Gastroesophageal sphincter (tissue), 3 donors: ENCODE measurements around the gene TSPAN11.

Experiments
- CTCF ChIP-seq, 4 experiments: fragments of 200-600 bp in 2 of 4; fragments of 450-650 bp in 2 of 4; sonication (generic) in 1 of 4; IDR thresholded peaks; one replicate each; pipeline ENCODE4 v1.5.1; 2017 to 2019; ENCODE audit warnings: antibody characterized with exemption in 4 of 4, mild to moderate bottlenecking in 2 of 4, moderate library complexity in 2 of 4
- POLR2A ChIP-seq, 2 donors: fragments of 450-650 bp; IDR thresholded peaks; one replicate each; pipeline ENCODE4 v1.6.1; 2017; ENCODE audit warnings: antibody characterized with exemption in 2 of 2, mild to moderate bottlenecking in 2 of 2, moderate library complexity in 1 of 2
- POLR2AphosphoS5 ChIP-seq: sonication (generic); formaldehyde crosslinking; IDR thresholded peaks from one replicate; pipeline ENCODE4 v1.6.1; 2017; ENCODE audit warnings: antibody characterized with exemption

DNA sequence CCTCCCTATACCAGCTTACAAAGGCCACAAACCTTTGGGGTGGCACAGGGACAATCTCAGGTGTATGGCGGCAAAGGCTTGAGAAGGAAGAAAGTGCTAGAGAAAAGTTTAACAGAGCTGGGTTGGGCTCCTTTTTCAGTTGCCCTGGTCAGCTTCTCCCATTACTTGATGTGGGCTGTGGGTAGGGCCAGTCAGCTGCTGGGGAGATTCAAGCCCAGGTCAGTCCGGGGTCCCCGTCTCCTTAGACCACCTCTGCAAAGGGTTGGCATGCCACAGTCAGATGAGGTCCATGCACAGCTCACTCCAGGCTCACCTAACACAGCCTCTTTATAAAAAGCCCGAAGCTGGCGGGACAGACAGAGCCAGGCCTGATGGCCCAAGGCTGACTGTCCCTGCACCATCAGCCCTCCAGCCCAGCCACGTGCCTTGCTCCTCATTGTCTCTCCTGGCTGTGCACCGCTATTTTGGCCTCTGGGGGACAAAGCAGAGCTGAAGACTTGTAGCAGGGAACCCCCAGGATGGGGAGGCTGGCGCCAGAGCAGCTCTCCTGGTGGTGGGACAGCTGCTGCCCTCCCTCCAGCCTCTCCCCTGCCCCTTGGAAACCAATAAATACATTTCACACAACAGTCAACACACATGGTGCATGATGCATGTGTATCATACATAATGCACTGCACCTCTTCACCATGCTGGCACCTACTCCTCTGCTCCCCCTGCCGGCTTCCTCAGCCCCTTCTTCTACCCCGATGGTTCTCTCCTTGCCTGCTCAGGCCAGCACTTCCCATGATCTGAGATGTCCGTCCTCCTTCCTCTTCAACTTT lies 85.4 kb downstream of the TSPAN11 start:
- no peak for TF ChIP-seq POLR2A (IDR thresholded peaks at IDR 0.05)
- no peak for TF ChIP-seq POLR2AphosphoS5
- TF ChIP-seq CTCF (IDR thresholded peaks at IDR 0.05) = no peak
